Measurements from ENCODE around the gene TM4SF4.

DNA sequence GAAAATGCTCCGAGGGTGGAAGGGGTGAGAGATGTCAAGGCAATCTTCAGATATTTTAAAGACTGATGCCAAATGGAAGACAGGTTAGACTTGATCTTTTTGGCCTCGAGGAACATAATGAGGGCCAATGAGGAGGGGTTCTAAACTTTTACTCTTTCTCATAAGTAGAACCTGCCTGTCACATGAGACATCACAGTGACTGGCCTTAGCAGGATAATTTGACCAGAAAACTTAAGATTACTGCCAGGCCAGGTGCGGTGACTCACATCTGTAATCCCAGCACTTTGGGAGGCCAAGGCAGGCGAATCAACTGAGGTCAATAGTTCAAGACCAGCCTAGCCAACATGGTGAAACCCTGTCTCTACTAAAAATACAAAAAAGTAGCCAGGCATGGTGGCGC lies 12.2 kb downstream of the TM4SF4 start:
- TF ChIP-seq, protein P1, sequence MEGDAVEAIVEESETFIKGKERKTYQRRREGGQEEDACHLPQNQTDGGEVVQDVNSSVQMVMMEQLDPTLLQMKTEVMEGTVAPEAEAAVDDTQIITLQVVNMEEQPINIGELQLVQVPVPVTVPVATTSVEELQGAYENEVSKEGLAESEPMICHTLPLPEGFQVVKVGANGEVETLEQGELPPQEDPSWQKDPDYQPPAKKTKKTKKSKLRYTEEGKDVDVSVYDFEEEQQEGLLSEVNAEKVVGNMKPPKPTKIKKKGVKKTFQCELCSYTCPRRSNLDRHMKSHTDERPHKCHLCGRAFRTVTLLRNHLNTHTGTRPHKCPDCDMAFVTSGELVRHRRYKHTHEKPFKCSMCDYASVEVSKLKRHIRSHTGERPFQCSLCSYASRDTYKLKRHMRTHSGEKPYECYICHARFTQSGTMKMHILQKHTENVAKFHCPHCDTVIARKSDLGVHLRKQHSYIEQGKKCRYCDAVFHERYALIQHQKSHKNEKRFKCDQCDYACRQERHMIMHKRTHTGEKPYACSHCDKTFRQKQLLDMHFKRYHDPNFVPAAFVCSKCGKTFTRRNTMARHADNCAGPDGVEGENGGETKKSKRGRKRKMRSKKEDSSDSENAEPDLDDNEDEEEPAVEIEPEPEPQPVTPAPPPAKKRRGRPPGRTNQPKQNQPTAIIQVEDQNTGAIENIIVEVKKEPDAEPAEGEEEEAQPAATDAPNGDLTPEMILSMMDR (conservative IDR thresholded peaks at IDR 0.05 in 1 of 2, IDR thresholded peaks at IDR 0.05 in 1 of 2; ENCODE audit: extremely low read depth in 1 of 2, insufficient read depth in 1 of 2, low read depth in 1 of 2, low read length in 2 of 2), result no peak
- TF ChIP-seq EZH2 (IDR thresholded peaks at IDR 0.05; ENCODE audit: borderline replicate concordance, low read length), result no peak
